Choroid plexus epithelial cell (primary cell): ENCODE data around the gene GSTM2.
A peak's percentile ranks its signal among the peaks of the same experiment; 100 is the strongest.

Experiments used
- DNase-seq: peaks from one replicate; pipeline ENCODE4 v3.0.0-alpha.2; 2010; ENCODE audit warnings: low read depth
- H3K4me3 ChIP-seq: 2 replicates; pipeline ENCODE4 v1.5.1; 2011; ENCODE audit warnings: low read depth, mild to moderate bottlenecking, control low read depth, low read length, moderate library complexity
- CTCF ChIP-seq: conservative IDR thresholded peaks from 2 replicates; pipeline ENCODE4 v1.5.1; 2011; ENCODE audit warnings: low read depth, mild to moderate bottlenecking, control low read depth, inconsistent platforms, low read length, moderate library complexity

GSTM2 gene

GRCh38 chr1:109642626-109643025, 25.2 kb upstream of the GSTM2 start:
- no peak for TF ChIP-seq CTCF
- DNase-seq = no peak
- H3K4me3 ChIP-seq = no peak overlapping the region

- H3K4me3 ChIP-seq = no peak overlapping the region
- TF ChIP-seq CTCF = peak; percentile 88
Measured at GRCh38 chr1:109643385-109644230, 24.2 kb upstream of the GSTM2 start.

GRCh38 chr1:109644670-109645069, 23.2 kb upstream of the GSTM2 start:
- no peak for TF ChIP-seq CTCF
- no peak for DNase-seq
- no peak overlapping the region for H3K4me3 ChIP-seq

More at GRCh38 chr1:109643385-109644230, 24.2 kb upstream of the GSTM2 start:
- DNase-seq = peak; percentile 75

- peak overlapping the region; percentile 53 for H3K4me3 ChIP-seq
- TF ChIP-seq CTCF = peak; percentile 64
- DNase-seq = peak; percentile 78
Measured at GRCh38 chr1:109649491-109649914, 18.4 kb upstream of the GSTM2 start.

- no peak for DNase-seq
- no peak for TF ChIP-seq CTCF
Measured at GRCh38 chr1:109650609-109651008, 17.2 kb upstream of the GSTM2 start.

GRCh38 chr1:109652402-109652801, 15.5 kb upstream of the GSTM2 start:
- no peak for DNase-seq
- no peak for TF ChIP-seq CTCF
- H3K4me3 ChIP-seq = no peak overlapping the region

More at GRCh38 chr1:109650609-109651008, 17.2 kb upstream of the GSTM2 start:
- no peak overlapping the region for H3K4me3 ChIP-seq

- no peak for DNase-seq
- no peak for TF ChIP-seq CTCF
- H3K4me3 ChIP-seq = no peak overlapping the region
Measured at GRCh38 chr1:109653306-109653705, 14.6 kb upstream of the GSTM2 start.
